ENCODE measurements around the gene NELL2.

DNA sequence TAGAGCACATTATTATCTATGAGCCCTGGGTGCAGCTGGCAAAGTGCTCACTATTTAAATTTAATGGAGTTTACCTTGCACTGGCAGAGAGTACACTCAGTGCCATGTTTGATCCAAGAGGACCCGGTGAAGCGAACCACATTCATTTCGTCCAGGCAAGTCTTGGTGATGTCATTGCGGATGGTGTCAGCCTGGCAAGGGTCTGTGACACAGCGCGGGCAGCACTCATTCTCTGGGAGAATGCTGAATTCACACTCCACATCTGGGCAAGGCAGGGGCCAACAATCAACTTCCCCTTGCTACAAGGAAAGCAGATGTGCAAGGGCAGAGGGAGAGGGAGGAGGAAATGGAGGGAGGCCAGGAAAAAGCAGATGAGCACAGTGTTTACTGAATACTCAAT lies 356.2 kb downstream of the NELL2 start:
- TF ChIP-seq CTCF (IDR thresholded peaks at IDR 0.05; ENCODE audit: low read depth, low read length, missing input control) (no peak), NR2F2 (IDR thresholded peaks at IDR 0.05) (no peak), HNF4G (IDR thresholded peaks at IDR 0.05) (no peak)

Data from liver (tissue), 3 donors.